H1 (cell line): Measurements from ENCODE around the gene PROCR. TPM values are rescaled to one million over a fixed set of nuclear protein-coding genes. Genes with fewer than 3 reads are reported as not detected.

Experiments
- CTCF ChIA-PET: fragments of 300-600 bp; sonication (Branson Sonifier 250); formaldehyde crosslinking; loops from one replicate; lab custom pipeline; 2021; ENCODE audit not compliant: partially characterized antibody; lab: Charles Lee
- POLR2A ChIA-PET: fragments of 300-600 bp; sonication (Branson Sonifier 250); formaldehyde crosslinking; loops from one replicate; lab custom pipeline; 2021; ENCODE audit warnings: inconsistent platforms; ENCODE audit not compliant: partially characterized antibody; lab: Charles Lee
- DNase-seq, 2 experiments: peaks; one replicate each; pipeline versions ENCODE4 v3.0.0 to v3.0.0-alpha.2; 2010 to 2022; ENCODE audit warnings: low spot score in 2 of 2, low read depth in 1 of 2, mixed read lengths in 1 of 2
- FAIRE-seq: peaks from 2 replicates; lab custom pipeline; 2011; peaks lifted over from hg19 to GRCh38; lab: Jason Lieb, UNC
- H2AFZ ChIP-seq: 2 replicates; pipeline ENCODE4 v1.8.1; 2012; ENCODE audit warnings: low read length, inconsistent platforms
- H2AK5ac ChIP-seq: 2 replicates; pipeline ENCODE4 v1.6.1; 2013; ENCODE audit warnings: low read depth, low read length
- H2BK120ac ChIP-seq: replicated peaks from 2 replicates; pipeline ENCODE3; 2013; ENCODE audit warnings: low read depth, low read length, inconsistent platforms
- H2BK12ac ChIP-seq: 2 replicates; pipeline ENCODE4 v1.6.1; 2013; ENCODE audit warnings: low read depth, low read length
- H2BK15ac ChIP-seq: 2 replicates; pipeline ENCODE4 v1.6.1; 2013; ENCODE audit warnings: low read length
- H2BK20ac ChIP-seq: 2 replicates; pipeline ENCODE4 v1.6.1; 2013; ENCODE audit warnings: low read length
- H2BK5ac ChIP-seq: 2 replicates; pipeline ENCODE4 v1.6.1; 2013; ENCODE audit warnings: low read depth, low read length
- H3K14ac ChIP-seq: 2 replicates; pipeline ENCODE4 v1.6.1; 2013; ENCODE audit warnings: inconsistent platforms; ENCODE audit not compliant: insufficient read length
- H3K18ac ChIP-seq: 2 replicates; pipeline ENCODE4 v1.6.1; 2013; ENCODE audit warnings: low read length; ENCODE audit errors: extremely low read depth
- H3K23ac ChIP-seq: 2 replicates; pipeline ENCODE4 v1.6.1; 2013; ENCODE audit warnings: inconsistent platforms; ENCODE audit not compliant: insufficient read length
- H3K23me2 ChIP-seq: 2 replicates; pipeline ENCODE4 v1.6.1; 2013; ENCODE audit warnings: low read depth, low read length
- H3K27ac ChIP-seq: 2 replicates; pipeline ENCODE4 v1.6.1; 2011; ENCODE audit warnings: low read depth, low read length, inconsistent platforms
- H3K27me3 ChIP-seq, 4 experiments: replicated peaks in 1 of 4; 1 replicate in 1 of 4; 2 replicates in 3 of 4; pipeline versions ENCODE4 v1.6.1 to v1.8.1; 2011 to 2013; ENCODE audit warnings: low read length in 3 of 4, mild to moderate bottlenecking in 3 of 4, inconsistent platforms in 2 of 4, mixed read lengths in 2 of 4, moderate library complexity in 1 of 4; ENCODE audit not compliant: control insufficient read depth in 3 of 4, insufficient read depth in 3 of 4; ENCODE audit errors: extremely low read depth in 1 of 4
- H3K36me3 ChIP-seq, 4 experiments: 2 replicates each; pipeline versions ENCODE4 v1.6.1 to v1.8.1; 2011 to 2013; ENCODE audit warnings: mild to moderate bottlenecking in 4 of 4, low read length in 3 of 4, moderate library complexity in 2 of 4, control low read depth in 1 of 4, inconsistent platforms in 1 of 4; ENCODE audit not compliant: insufficient read depth in 4 of 4, control insufficient read depth in 2 of 4
- H3K4ac ChIP-seq: replicated peaks from 2 replicates; pipeline ENCODE3; 2013; ENCODE audit warnings: low read length, low read depth, mixed read lengths, inconsistent platforms; ENCODE audit not compliant: insufficient read length
- H3K4me1 ChIP-seq, 4 experiments: replicated peaks in 1 of 4; 1 replicate in 1 of 4; 2 replicates in 3 of 4; pipeline versions ENCODE4 v1.6.1 to v1.8.1; 2011 to 2013; ENCODE audit warnings: low read length in 3 of 4, inconsistent platforms in 2 of 4, mixed read lengths in 1 of 4; ENCODE audit not compliant: insufficient read depth in 4 of 4, control insufficient read depth in 3 of 4
- H3K4me2 ChIP-seq, 2 experiments: 2 replicates each; pipeline versions ENCODE4 v1.6.1 to v1.8.1; 2011 to 2013; ENCODE audit warnings: low read depth in 2 of 2, low read length in 2 of 2, control low read depth in 1 of 2, inconsistent platforms in 1 of 2, mild to moderate bottlenecking in 1 of 2; ENCODE audit not compliant: insufficient read depth in 1 of 2
- H3K4me3 ChIP-seq, 4 experiments: fragments of 200-600, 300-600 bp in 1 of 4; sonication (generic), shearing (Covaris generic), sonication (Bioruptor Twin) in 1 of 4; 2 replicates each; pipeline versions ENCODE4 v1.5.1 to v1.8.1; 2011 to 2016; ENCODE audit warnings: low read length in 4 of 4, low read depth in 3 of 4, control low read depth in 2 of 4, inconsistent platforms in 2 of 4, mild to moderate bottlenecking in 2 of 4, mixed read lengths in 1 of 4, moderate library complexity in 1 of 4; ENCODE audit not compliant: insufficient read depth in 2 of 4; ENCODE audit errors: extremely low read depth in 1 of 4
- H3K56ac ChIP-seq: replicated peaks from 2 replicates; pipeline ENCODE3; 2013; ENCODE audit warnings: low read depth, mild to moderate bottlenecking, mixed read lengths, low read length, inconsistent platforms; ENCODE audit not compliant: insufficient read length
- H3K79me1 ChIP-seq: 2 replicates; pipeline ENCODE4 v1.6.1; 2013; ENCODE audit warnings: low read depth, low read length, control low read depth
- H3K79me2 ChIP-seq, 2 experiments: 2 replicates each; pipeline versions ENCODE4 v1.6.1 to v1.8.1; 2012 to 2013; ENCODE audit warnings: low read length in 2 of 2, mild to moderate bottlenecking in 2 of 2, inconsistent platforms in 1 of 2; ENCODE audit not compliant: insufficient read depth in 2 of 2, control insufficient read depth in 1 of 2
- H3K9ac ChIP-seq, 4 experiments: replicated peaks in 1 of 4; 1 replicate in 1 of 4; 2 replicates in 3 of 4; pipeline versions ENCODE4 v1.6.1 to v1.8.1; 2011 to 2013; ENCODE audit warnings: low read depth in 3 of 4, low read length in 3 of 4, control low read depth in 2 of 4, mild to moderate bottlenecking in 2 of 4, moderate library complexity in 2 of 4, inconsistent platforms in 1 of 4; ENCODE audit errors: extremely low read depth in 1 of 4
- H3K9me3 ChIP-seq, 2 experiments: 2 replicates each; pipeline versions ENCODE4 v1.6.1 to v1.8.1; 2012 to 2013; ENCODE audit warnings: mild to moderate bottlenecking in 2 of 2, moderate library complexity in 2 of 2, control low read depth in 1 of 2, inconsistent platforms in 1 of 2, low read depth in 1 of 2, low read length in 1 of 2, mixed read lengths in 1 of 2; ENCODE audit not compliant: insufficient read depth in 2 of 2
- H4K20me1 ChIP-seq, 2 experiments: replicated peaks in 1 of 2; 2 replicates each; pipeline versions ENCODE3 to v1.8.1; 2011 to 2013; ENCODE audit warnings: inconsistent platforms in 2 of 2, low read length in 2 of 2, mild to moderate bottlenecking in 1 of 2; ENCODE audit not compliant: insufficient read depth in 2 of 2, control insufficient read depth in 1 of 2
- H4K5ac ChIP-seq: 2 replicates; pipeline ENCODE4 v1.6.1; 2013; ENCODE audit warnings: low read length, low read depth, mixed read lengths, inconsistent platforms; ENCODE audit not compliant: insufficient read length
- H4K8ac ChIP-seq: 2 replicates; pipeline ENCODE4 v1.8.0; 2013; ENCODE audit warnings: mild to moderate bottlenecking, moderate library complexity, low read length, inconsistent platforms; ENCODE audit not compliant: insufficient read depth; ENCODE audit errors: extremely low read depth
- H4K91ac ChIP-seq: replicated peaks from 2 replicates; pipeline ENCODE3; 2013; ENCODE audit warnings: low read length, mixed read lengths, inconsistent platforms; ENCODE audit not compliant: insufficient read length
- BRCA1 ChIP-seq: IDR thresholded peaks from 2 replicates; pipeline ENCODE4 v1.6.1; 2012; ENCODE audit warnings: low read depth, low read length, improper control_type of control experiment
- KDM5A ChIP-seq: fragments of 200-600 bp; IDR thresholded peaks from 2 replicates; pipeline ENCODE4 v1.7.1; 2012; ENCODE audit warnings: mild to moderate bottlenecking, low read length, inconsistent platforms, mixed read lengths
- RBBP5 ChIP-seq: IDR thresholded peaks from 2 replicates; pipeline ENCODE4 v1.7.1; 2012; ENCODE audit warnings: low read depth, mild to moderate bottlenecking, inconsistent platforms, low read length, moderate library complexity, borderline replicate concordance
- RFX5 ChIP-seq: IDR thresholded peaks from 2 replicates; pipeline ENCODE4 v1.6.1; 2011; ENCODE audit warnings: low read depth, low read length, improper control_type of control experiment, borderline replicate concordance
- RXRA ChIP-seq: IDR thresholded peaks from 2 replicates; pipeline ENCODE4 v1.6.1; 2011; ENCODE audit warnings: low read depth, mild to moderate bottlenecking, low read length, moderate library complexity; ENCODE audit not compliant: insufficient read depth
- SIX5 ChIP-seq: IDR thresholded peaks from 2 replicates; pipeline ENCODE4 v1.6.1; 2011; ENCODE audit warnings: mild to moderate bottlenecking, low read depth, low read length
- SUZ12 ChIP-seq: fragments of 200-600 bp; sonication (generic); IDR thresholded peaks from 2 replicates; pipeline ENCODE4 v1.6.1; 2012; ENCODE audit warnings: mild to moderate bottlenecking, inconsistent platforms, low read length, moderate library complexity, mixed read lengths
- ZNF274 ChIP-seq: IDR thresholded peaks from 2 replicates; pipeline ENCODE4 v1.7.0; 2012; ENCODE audit warnings: low read length, borderline replicate concordance; ENCODE audit errors: extremely low read depth
- WGBS, 2 experiments: shearing (Covaris generic) in 1 of 2; methylation state at CpG; one replicate each; pipeline versions ENCODE4 v1.1.6 to v1.1.7; 2013 to 2015; ENCODE audit warnings: low lambda C conversion rate in 2 of 2, mixed read lengths in 2 of 2, inconsistent platforms in 1 of 2, low coverage in 1 of 2, missing lambda C conversion rate in 1 of 2; ENCODE audit not compliant: insufficient replicate concordance in 2 of 2, insufficient coverage in 1 of 2, insufficient read length in 1 of 2; ENCODE audit errors: extremely low coverage in 1 of 2, missing lambda C conversion rate in 1 of 2; 5-methylcytosine and 5-hydroxymethylcytosine counted together
- polyA plus RNA-seq, 7 experiments: library from polyadenylated mRNA; depleted of rRNA in 3 of 7; stranded (reverse) in 5 of 7; unstranded in 2 of 7; fragments of >200 nt in 5 of 7; fragments of 200-250 nt in 2 of 7; gene quantifications; 1 replicate in 5 of 7; 2 replicates in 1 of 7; 4 replicates in 1 of 7; pipeline versions ENCODE4 v1.2.1 to v1.2.3, GENCODE V29; 2011 to 2013; ENCODE audit warnings: missing spikeins in 2 of 7, mixed read lengths in 2 of 7
- total RNA-seq: library from RNA; stranded (reverse); fragmentation: NEBNext Ultra II Directional; extraction: Animal tissue kit (Norgen Biotek cat#: 25700); gene quantifications from 2 replicates; pipeline ENCODE4 v1.2.1, GENCODE V29; 2021
- TF ChIP-seq, protein P1 (sequence below): IDR thresholded peaks from 2 replicates; pipeline ENCODE4 v1.6.1; 2011; ENCODE audit warnings: low read depth, mild to moderate bottlenecking, low read length; ENCODE audit not compliant: insufficient read depth
- TF ChIP-seq, protein P2 (sequence below): IDR thresholded peaks from 2 replicates; pipeline ENCODE4 v1.6.1; 2012; ENCODE audit warnings: low read length, inconsistent platforms
- TF ChIP-seq, protein P3 (sequence below): IDR thresholded peaks from 2 replicates; pipeline ENCODE4 v1.6.1; 2012; ENCODE audit warnings: inconsistent platforms

PROCR gene
- total and polyA plus RNA-seq, 2 of the 8 experiments (the other 6 are each of a cell fraction or from before 2014, with no cell fraction given) = 21.3 to 42.9 TPM

DNA sequence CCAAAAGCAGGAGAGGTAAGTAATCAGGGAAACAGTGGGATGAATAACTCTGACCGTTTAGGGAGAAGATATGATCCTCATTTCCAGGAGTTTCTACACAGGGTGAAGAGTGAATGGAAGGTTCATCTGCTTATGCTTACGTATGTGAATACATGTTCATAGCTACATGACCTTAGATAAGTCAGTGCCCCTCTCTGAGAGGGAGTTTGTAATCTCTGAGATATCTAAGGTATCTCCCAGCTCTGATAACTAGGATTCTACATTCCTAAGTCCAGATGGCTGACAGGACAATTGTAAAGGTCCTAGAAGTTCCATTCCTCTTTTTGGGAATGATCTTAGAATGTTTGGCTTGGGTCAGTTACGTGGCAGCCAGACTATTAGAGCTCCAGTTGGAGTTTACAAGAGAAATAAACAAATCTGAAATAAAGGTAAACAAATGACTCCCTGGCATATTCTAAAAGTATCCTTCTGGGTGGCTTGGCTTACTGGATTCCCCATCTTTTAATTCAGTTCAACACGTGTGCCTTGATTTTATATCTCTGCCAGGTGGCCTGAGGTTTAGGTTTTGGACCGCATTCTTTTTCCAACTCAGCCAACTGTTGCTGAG, 15.8 kb downstream of the PROCR start:
- H4K5ac ChIP-seq = no peak overlapping the region
- FAIRE-seq = no peak
- H2BK120ac ChIP-seq = no peak overlapping the region
- peaks cover 0 to 6% (median 0%) of the 10 kb centered on the region in 4 experiments; a peak in 3 of 7 replicates for H3K4me1 ChIP-seq
- H4K8ac ChIP-seq = no peak overlapping the region
- H3K18ac ChIP-seq = no peak overlapping the region
- no peaks in the 10 kb centered on the region for H3K79me2 ChIP-seq
- ChIA-PET POLR2A (no interaction called here), CTCF (interaction anchor here (1.0 to 1.5 kb wide), 3 partner anchors 22 to 92 kb away, joined by 4 to 6 read pairs (median 5); no protein-coding TSS in a partner anchor)
- H3K9me3 ChIP-seq = peaks cover 0 to 6% of the 10 kb centered on the region in 2 experiments; a peak in 1 of 4 replicates
- H4K20me1 ChIP-seq = no peaks in the 10 kb centered on the region
- no peak overlapping the region for H3K4me2 ChIP-seq
- H3K14ac ChIP-seq = no peak overlapping the region
- no peaks in the 10 kb centered on the region; a peak in 2 of 7 replicates for H3K27me3 ChIP-seq
- no peak overlapping the region for H3K4me3 ChIP-seq
- H3K9ac ChIP-seq = no peak overlapping the region
- H3K4ac ChIP-seq = no peak overlapping the region
- no peak overlapping the region for H2AFZ ChIP-seq
- no peak for DNase-seq
- H4K91ac ChIP-seq = no peak overlapping the region
- H2BK12ac ChIP-seq = no peak overlapping the region
- 90% methylated on average over 5 of the region's 5 CpGs; no CpG with 5 or more reads in 1 of the 2 experiments for WGBS, 2 experiments
- no peak overlapping the region for H2AK5ac ChIP-seq
- no peak overlapping the region for H3K27ac ChIP-seq
- no peak overlapping the region for H3K56ac ChIP-seq
- H2BK5ac ChIP-seq = no peak overlapping the region
- no peaks in the 10 kb centered on the region for H3K23me2 ChIP-seq
- no peaks in the 10 kb centered on the region for H3K79me1 ChIP-seq
- H3K36me3 ChIP-seq = no peaks in the 10 kb centered on the region
- H2BK20ac ChIP-seq = no peak overlapping the region
- no peak overlapping the region for H2BK15ac ChIP-seq
- no peak overlapping the region for H3K23ac ChIP-seq
- TF ChIP-seq ZNF274 (no peak), SIX5 (no peak), RFX5 (no peak), KDM5A (no peak), SUZ12 (no peak), RBBP5 (no peak), RXRA (no peak), BRCA1 (no peak)
- TF ChIP-seq, protein P1, sequence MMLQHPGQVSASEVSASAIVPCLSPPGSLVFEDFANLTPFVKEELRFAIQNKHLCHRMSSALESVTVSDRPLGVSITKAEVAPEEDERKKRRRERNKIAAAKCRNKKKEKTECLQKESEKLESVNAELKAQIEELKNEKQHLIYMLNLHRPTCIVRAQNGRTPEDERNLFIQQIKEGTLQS = no peak
- TF ChIP-seq, protein P2, sequence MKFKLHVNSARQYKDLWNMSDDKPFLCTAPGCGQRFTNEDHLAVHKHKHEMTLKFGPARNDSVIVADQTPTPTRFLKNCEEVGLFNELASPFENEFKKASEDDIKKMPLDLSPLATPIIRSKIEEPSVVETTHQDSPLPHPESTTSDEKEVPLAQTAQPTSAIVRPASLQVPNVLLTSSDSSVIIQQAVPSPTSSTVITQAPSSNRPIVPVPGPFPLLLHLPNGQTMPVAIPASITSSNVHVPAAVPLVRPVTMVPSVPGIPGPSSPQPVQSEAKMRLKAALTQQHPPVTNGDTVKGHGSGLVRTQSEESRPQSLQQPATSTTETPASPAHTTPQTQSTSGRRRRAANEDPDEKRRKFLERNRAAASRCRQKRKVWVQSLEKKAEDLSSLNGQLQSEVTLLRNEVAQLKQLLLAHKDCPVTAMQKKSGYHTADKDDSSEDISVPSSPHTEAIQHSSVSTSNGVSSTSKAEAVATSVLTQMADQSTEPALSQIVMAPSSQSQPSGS = no peak
- TF ChIP-seq, protein P3, sequence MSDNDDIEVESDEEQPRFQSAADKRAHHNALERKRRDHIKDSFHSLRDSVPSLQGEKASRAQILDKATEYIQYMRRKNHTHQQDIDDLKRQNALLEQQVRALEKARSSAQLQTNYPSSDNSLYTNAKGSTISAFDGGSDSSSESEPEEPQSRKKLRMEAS = no peak
